ENCODE data around the gene HLF.

The HLF gene

DNA sequence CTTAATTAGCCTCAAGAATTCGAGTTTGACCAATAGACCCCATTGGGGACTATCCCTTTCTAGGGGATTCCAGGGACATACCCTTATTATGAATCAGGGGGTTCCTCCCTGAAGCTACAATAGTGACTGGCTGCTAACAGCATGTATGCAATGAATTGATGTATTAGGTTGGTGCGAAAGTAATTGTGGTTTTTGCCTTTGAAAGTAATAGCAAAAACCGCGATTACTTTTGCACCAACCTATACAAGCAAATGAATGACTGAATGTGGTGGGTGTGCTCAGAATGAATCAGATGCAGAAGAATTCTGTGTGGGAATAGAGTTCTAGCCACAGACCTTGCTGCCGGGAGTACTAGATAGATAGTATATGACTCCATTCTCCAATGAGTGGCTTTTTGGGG lies 76.7 kb downstream of the HLF start:
- Mint-ChIP-seq H3K4me3 (no peak overlapping the region), H3K27ac (no peak overlapping the region), H3K36me3 (peaks cover 5% of the 10 kb centered on the region), H3K27me3 (peaks cover 28% of the 10 kb centered on the region), H3K4me1 (peaks cover 54% of the 10 kb centered on the region), H3K9me3 (peaks cover 6% of the 10 kb centered on the region)
- CTCF ChIA-PET: interaction anchor here (0.7 kb wide), 1 partner anchor 350 kb away, joined by 4 read pairs; no protein-coding TSS in a partner anchor
- no peak for DNase-seq

DNA sequence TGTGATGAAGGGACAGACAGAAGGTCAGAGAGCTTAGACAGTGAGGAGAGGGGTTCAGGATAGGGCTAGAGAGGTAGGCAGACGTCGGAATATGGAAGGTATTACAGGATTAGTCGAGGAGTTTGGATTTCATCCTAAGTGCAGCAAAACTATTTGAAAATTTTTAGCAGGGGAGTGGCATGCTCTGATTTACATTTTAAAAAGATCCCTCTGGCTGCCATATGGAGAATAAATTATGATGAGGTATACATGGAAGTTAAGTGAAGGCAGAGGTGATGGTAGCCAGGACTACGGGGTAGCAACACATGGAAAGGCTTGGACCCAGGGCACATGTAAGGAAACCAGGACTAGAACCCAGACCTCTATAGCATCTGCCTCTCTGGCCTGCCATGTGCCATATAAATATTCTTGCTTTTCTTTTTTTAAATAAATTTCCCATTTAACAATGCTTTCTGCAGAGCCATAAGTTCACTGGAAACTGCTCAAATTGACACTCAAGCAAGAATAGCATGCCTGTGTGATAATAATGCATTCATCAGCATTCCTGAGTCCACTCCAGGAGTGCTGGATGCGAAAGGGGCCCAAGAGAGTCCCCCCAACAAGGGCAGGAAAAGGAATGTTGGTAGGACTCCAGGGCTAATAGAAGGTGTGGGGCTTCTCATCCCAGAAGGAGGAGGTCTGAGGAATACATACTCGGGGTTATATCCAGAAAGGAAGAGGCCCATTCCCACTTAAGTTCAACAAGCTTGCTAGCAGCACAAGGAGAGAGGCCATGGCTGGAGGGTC lies 78.2 kb downstream of the HLF start:
- Mint-ChIP-seq H3K4me1 (peaks cover 64% of the 10 kb centered on the region), H3K36me3 (peaks cover 7% of the 10 kb centered on the region), H3K9me3 (peaks cover 10% of the 10 kb centered on the region), H3K27ac (peak overlapping the region; percentile 91), H3K27me3 (peaks cover 25% of the 10 kb centered on the region), H3K4me3 (no peak overlapping the region)
- CTCF ChIA-PET: no interaction called here
- no peak for DNase-seq

DNA sequence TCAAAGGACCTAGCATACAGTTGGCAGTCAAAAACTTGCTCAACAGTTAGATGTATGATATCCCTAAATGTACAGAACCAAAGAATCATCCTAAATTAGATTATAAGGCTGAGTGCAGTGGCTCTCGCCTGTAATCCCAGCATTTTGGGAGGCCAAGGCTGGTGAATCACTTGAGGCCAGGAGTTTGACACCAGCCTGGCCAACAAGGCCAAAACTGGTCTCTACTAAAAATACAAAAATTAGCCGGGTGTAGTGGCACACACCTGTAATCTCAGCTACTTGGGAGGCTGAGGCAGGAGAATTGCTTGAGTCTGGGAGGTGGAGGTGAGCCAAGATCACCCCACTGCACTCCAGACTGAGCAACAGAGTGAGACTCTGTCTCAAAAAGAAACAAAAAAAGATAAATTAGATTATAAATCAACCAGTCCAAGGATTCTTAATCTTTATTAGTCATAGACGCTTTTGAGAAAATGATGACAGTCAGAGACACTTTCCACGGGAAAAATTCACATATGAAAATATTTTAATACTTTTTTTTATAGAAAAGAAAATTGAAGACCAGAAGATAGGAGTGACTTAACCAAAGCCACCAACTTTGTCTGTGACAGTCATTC lies 79.2 kb downstream of the HLF start:
- no peak for DNase-seq
- H3K9me3 Mint-ChIP-seq: peaks cover 10% of the 10 kb centered on the region
- H3K4me3 Mint-ChIP-seq: no peak overlapping the region
- H3K27ac Mint-ChIP-seq: peak overlapping the region; percentile 91
- H3K27me3 Mint-ChIP-seq: peaks cover 18% of the 10 kb centered on the region
- CTCF ChIA-PET: interaction anchor here (0.9 to 1.8 kb wide), 2 partner anchors 11 to 170 kb away, joined by 3 to 9 read pairs; no protein-coding TSS in a partner anchor
- peaks cover 74% of the 10 kb centered on the region for H3K4me1 Mint-ChIP-seq
- peaks cover 7% of the 10 kb centered on the region for H3K36me3 Mint-ChIP-seq

DNA sequence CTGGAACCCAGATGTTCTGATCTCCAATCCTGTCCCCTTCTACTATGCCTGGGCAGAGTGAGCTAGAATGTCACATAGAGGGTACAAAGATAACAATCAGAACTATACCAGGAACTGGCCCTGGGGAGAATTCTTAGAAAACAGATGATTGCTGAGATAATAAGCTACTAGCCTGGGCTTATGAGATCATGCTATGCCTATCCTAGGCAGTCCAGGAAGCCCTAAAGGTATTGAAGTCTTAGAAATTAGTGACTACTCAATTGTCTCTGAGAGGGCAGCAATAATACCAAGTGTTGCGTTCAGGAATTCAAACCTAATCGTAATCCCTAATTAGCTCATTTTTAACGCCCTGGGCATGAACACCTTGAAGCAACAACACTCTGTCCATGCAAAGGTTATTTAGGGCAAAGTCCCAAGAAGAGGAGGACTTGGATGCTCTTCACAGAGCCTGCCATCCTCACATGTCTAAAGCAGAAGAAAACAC lies 79.8 kb downstream of the HLF start:
- DNase-seq: peak; percentile 51
- peaks cover 75% of the 10 kb centered on the region for H3K4me1 Mint-ChIP-seq
- no peak overlapping the region for H3K4me3 Mint-ChIP-seq
- H3K36me3 Mint-ChIP-seq: peaks cover 7% of the 10 kb centered on the region
- peaks cover 13% of the 10 kb centered on the region for H3K27me3 Mint-ChIP-seq
- CTCF ChIA-PET: interaction anchor here (0.9 to 1.8 kb wide), 2 partner anchors 11 to 170 kb away, joined by 3 to 9 read pairs; no protein-coding TSS in a partner anchor
- H3K9me3 Mint-ChIP-seq: peaks cover 10% of the 10 kb centered on the region
- H3K27ac Mint-ChIP-seq: peak overlapping the region; percentile 91

DNA sequence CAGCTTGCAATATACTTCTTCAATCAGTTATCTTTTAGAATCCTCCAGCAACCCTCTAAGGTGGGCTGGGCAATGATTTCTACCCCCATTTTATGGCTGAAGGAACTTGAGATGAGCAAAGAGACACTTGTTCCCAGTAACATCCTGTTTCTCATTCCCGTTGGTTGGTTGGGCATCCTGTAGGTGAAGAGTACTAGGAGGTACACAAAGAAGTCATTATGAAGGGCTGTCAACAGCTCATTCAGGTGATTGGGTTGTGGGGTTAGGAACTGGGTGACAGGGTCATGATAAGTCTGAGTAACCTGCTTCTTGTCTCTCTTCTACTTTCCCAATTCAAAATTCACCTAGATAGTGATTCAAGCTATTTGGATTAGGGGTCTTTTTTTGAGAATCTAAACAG lies 80.4 kb downstream of the HLF start:
- Mint-ChIP-seq H3K36me3 (peaks cover 7% of the 10 kb centered on the region), H3K9me3 (peaks cover 10% of the 10 kb centered on the region), H3K27me3 (peaks cover 7% of the 10 kb centered on the region), H3K4me3 (no peak overlapping the region), H3K4me1 (peaks cover 69% of the 10 kb centered on the region), H3K27ac (peak overlapping the region; percentile 91)
- CTCF ChIA-PET: interaction anchor here (1.8 kb wide), 1 partner anchor 10 kb away, joined by 9 read pairs; no protein-coding TSS in a partner anchor
- DNase-seq: no peak

DNA sequence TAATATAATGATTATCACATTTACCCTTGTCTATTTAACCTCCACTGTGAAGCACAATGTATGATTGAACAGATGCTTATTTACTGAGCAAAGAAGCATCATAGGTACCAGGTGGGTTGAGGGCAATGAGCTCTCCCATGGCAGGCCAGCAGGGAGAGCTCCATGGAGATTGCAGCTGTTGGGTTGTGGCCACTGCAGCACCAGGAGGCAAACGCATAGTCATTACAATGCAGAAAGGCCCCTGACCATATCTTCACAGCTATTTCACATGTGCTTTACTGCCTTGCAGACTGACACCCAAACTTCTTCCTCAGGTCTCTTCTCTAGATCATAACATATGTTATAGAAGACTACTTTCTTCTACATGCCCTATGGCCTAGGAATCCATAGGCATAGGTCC lies 81.9 kb downstream of the HLF start:
- Mint-ChIP-seq H3K36me3 (peaks cover 7% of the 10 kb centered on the region), H3K27ac (no peak overlapping the region), H3K4me1 (peaks cover 70% of the 10 kb centered on the region), H3K27me3 (no peaks in the 10 kb centered on the region), H3K4me3 (no peak overlapping the region), H3K9me3 (peaks cover 10% of the 10 kb centered on the region)
- no peak for DNase-seq
- CTCF ChIA-PET: interaction anchor here (1.0 to 4.2 kb wide), 9 partner anchors 10 to 353 kb away, joined by 3 to 31 read pairs (median 9); no protein-coding TSS in a partner anchor

DNA sequence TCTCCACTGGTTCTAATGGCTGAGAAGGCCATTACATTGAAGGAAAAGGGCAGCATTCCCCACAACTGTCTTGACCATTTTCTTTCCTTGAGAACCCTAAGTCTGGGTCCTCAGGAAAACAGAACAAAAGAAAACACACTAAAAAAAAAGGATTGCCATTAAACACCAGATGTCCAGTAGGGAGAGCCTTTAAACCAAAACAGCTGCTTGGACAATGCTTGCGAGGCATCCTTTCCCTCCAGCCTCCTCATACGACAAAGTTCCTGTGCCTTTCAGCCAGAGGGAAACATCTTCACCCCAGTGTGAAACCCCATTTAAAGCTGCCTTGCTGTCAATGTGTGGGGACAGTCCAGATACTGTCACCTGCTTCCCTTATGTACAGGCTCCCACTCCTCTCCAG lies 82.6 kb downstream of the HLF start:
- no peaks in the 10 kb centered on the region for H3K27me3 Mint-ChIP-seq
- DNase-seq: no peak
- H3K4me1 Mint-ChIP-seq: peaks cover 64% of the 10 kb centered on the region
- CTCF ChIA-PET: interaction anchor here (0.7 to 4.2 kb wide), 12 partner anchors 9 to 354 kb away, joined by 3 to 31 read pairs (median 8); no protein-coding TSS in a partner anchor
- peaks cover 7% of the 10 kb centered on the region for H3K36me3 Mint-ChIP-seq
- H3K4me3 Mint-ChIP-seq: no peak overlapping the region
- H3K9me3 Mint-ChIP-seq: peaks cover 10% of the 10 kb centered on the region
- no peak overlapping the region for H3K27ac Mint-ChIP-seq

DNA sequence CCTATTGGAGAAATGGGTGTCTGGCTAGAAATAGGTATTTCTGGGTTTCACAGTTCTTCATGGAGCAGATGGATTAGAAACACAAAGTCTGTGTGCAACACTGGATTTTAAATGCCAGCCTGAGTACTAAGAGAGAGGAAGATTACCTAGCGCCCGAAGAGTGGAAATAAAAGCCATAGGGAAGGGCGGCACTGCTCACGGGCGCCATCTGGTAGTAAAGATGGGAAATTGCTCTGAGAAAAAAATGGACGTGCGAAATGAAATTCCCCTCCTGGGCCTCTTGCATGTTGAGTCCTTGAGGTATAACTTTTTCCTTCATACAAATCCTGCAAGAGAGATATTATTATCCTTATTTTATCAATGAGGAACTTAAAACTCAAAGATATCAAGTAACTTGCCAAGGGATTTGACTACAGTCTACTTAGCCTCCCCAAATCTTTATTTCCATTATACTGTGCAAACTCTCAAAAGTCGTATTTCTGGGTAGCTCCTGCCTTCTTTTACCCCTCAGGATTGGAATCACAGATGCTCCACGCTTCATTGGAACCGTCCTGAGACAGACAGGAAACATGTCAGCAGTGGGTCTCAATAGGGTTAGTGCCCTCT lies 84.1 kb downstream of the HLF start:
- Mint-ChIP-seq H3K36me3 (peaks cover 7% of the 10 kb centered on the region), H3K9me3 (peaks cover 10% of the 10 kb centered on the region), H3K4me3 (no peak overlapping the region), H3K4me1 (peaks cover 48% of the 10 kb centered on the region), H3K27me3 (no peaks in the 10 kb centered on the region), H3K27ac (no peak overlapping the region)
- CTCF ChIA-PET: interaction anchor here (0.9 to 4.2 kb wide), 17 partner anchors 8 to 355 kb away, joined by 3 to 31 read pairs (median 3); no protein-coding TSS in a partner anchor
- DNase-seq: peak; percentile 49

DNA sequence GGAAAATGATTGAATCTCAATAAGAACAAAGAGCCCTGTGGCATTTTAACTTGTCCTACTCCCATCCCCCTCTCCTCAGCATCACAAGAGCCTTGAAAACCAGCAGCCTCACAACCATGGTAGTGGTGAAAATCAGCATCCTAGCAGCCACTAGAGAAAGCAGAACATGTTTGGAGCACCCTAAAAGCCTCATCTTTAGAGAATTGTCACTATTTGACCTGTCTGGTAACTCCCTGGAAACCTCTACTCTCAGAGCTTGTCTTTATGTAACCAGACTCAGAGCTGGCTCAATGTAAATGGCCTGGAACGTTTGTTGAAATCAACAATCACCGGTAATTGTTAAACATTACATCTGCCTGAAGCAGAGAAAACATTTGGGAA lies 86.1 kb downstream of the HLF start:
- DNase-seq: no peak
- Mint-ChIP-seq H3K36me3 (peaks cover 3% of the 10 kb centered on the region), H3K27ac (peak overlapping the region; percentile 52), H3K4me1 (peaks cover 29% of the 10 kb centered on the region), H3K9me3 (peaks cover 6% of the 10 kb centered on the region), H3K4me3 (no peak overlapping the region), H3K27me3 (peaks cover 5% of the 10 kb centered on the region)
- CTCF ChIA-PET: interaction anchor here (1.9 to 2.5 kb wide), 2 partner anchors 68 to 163 kb away, joined by 5 to 9 read pairs; no protein-coding TSS in a partner anchor

DNA sequence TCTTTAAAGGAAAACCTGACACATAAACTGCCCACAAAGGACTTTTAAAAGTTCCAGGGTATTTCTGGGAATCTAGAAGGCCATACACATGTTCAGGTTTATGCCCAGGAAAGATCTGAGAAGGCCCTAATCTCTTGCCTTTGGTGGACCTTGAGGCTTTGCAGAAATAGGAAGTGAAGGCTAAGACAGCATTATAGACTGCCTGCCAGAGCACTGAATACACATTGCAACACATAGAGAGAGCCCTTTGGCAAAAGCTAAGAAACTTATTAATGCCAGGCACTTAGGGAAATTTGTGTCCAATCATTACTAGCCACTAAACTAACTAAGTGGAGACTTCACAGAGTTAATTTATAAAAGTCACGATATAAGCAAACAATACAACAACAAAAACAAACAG lies 86.5 kb downstream of the HLF start:
- Mint-ChIP-seq H3K27ac (no peak overlapping the region), H3K4me1 (peaks cover 29% of the 10 kb centered on the region), H3K4me3 (no peak overlapping the region), H3K27me3 (peaks cover 8% of the 10 kb centered on the region), H3K36me3 (peaks cover 3% of the 10 kb centered on the region), H3K9me3 (peaks cover 6% of the 10 kb centered on the region)
- no peak for DNase-seq
- CTCF ChIA-PET: interaction anchor here (1.9 to 2.5 kb wide), 2 partner anchors 68 to 162 kb away, joined by 5 to 9 read pairs; no protein-coding TSS in a partner anchor

DNA sequence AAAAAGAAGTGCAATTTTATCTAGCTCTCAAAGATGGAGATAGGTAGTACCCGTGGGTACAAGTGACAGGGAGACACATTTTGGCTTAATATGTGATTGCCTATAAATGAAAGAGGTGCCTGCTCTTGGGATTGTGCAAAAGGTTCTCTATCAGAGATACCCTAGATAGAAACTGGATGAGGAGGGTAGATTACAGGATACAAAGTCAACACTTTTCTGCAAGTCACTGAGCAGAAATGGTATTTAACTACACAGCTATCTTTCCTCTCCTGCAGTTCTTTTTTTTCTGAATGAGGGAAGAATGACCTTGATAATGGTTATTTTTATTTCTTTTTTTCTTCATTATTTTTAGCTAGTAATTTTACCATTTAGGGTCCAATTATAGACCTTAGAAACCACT lies 89.2 kb downstream of the HLF start:
- CTCF ChIA-PET: interaction anchor here (0.8 to 6.1 kb wide), 6 partner anchors 8 to 365 kb away, joined by 3 to 60 read pairs (median 7); no protein-coding TSS in a partner anchor
- Mint-ChIP-seq H3K4me1 (peaks cover 7% of the 10 kb centered on the region), H3K36me3 (no peaks in the 10 kb centered on the region), H3K4me3 (no peak overlapping the region), H3K9me3 (no peaks in the 10 kb centered on the region), H3K27me3 (peaks cover 8% of the 10 kb centered on the region), H3K27ac (no peak overlapping the region)
- no peak for DNase-seq

DNA sequence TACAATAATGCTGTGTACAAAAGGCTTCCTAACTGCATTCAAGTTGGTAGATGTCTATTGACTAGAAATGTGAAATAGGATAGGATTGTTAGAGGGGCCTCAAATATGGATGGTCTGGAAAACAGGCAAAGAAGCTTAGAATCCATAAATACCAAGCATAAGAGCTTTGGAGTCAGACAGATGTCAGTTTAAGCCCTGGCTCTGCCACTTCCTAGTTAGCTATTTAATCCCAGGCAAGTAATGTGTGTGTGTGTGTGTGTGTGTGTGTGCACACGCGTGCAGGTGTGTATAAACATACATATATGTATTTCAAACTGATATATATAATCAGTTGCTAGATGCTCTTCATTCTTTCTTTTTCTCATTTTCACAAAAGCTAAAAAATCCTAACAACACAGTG lies 90.2 kb downstream of the HLF start:
- no peak overlapping the region for H3K27ac Mint-ChIP-seq
- H3K36me3 Mint-ChIP-seq: no peaks in the 10 kb centered on the region
- H3K4me3 Mint-ChIP-seq: no peak overlapping the region
- CTCF ChIA-PET: interaction anchor here (0.7 to 6.1 kb wide), 6 partner anchors 10 to 362 kb away, joined by 3 to 60 read pairs (median 12); no protein-coding TSS in a partner anchor
- no peak for DNase-seq
- peaks cover 13% of the 10 kb centered on the region for H3K27me3 Mint-ChIP-seq
- no peaks in the 10 kb centered on the region for H3K9me3 Mint-ChIP-seq
- peaks cover 6% of the 10 kb centered on the region for H3K4me1 Mint-ChIP-seq

DNA sequence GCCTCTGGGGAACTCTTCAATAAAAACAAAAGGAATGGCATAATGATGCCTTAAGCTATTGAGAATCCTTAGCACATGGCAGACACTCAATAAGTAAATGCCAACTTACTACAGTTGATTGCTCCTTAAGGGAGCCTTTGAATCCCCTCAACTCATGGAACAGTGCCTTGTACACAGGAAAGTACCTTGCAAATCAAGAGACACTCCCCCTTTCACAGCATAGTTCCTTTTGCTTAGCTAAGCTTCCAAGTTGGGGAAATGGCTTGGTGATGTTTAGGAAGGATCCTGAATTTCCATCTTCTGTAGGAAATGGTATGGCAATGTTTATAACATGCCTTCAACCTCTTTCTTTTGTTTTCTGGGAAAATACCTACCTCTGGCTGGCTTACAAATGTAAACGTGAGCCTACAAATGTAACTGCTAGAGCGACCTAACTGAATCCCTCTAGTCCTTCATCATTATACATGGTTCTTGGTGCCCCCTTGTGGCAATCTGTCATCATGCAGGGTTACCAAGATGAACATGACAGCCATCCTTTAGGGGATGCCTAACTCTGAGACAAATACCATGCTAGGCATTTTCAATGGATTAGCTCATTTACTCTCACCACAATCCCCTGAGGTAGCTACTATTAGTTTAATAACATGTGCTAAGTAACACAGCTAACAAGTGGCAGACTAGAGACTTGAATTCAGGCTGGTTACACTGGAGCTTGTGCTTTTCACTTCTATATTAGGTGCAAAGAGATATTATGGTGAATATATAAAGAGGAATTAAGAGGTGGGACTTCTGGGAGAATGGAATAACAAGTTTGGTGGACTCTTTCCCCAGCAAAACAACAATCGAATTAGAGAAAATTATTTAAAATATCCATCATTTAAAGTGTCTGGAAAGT lies 91.9 kb downstream of the HLF start:
- peak; percentile 85 for DNase-seq
- CTCF ChIA-PET: interaction anchor here (0.6 to 6.1 kb wide), 18 partner anchors 8 to 377 kb away, joined by 3 to 60 read pairs (median 5); no protein-coding TSS in a partner anchor
- no peak overlapping the region for H3K27ac Mint-ChIP-seq
- peaks cover 20% of the 10 kb centered on the region for H3K27me3 Mint-ChIP-seq
- no peaks in the 10 kb centered on the region for H3K4me1 Mint-ChIP-seq
- H3K36me3 Mint-ChIP-seq: peaks cover 4% of the 10 kb centered on the region
- peaks cover 9% of the 10 kb centered on the region for H3K9me3 Mint-ChIP-seq
- H3K4me3 Mint-ChIP-seq: no peak overlapping the region

Data from activated naive CD4-positive, alpha-beta T cell treated with anti-CD3 and anti-CD28 coated beads, Interleukin-2, amount 10 ng/mL, durations not matched to agents 7 days and 5 days (primary cell).